Measurements from ENCODE around the gene NEMP1. TPM values are rescaled to one million over a fixed set of nuclear protein-coding genes. Genes with fewer than 3 reads are reported as not detected.
"Not testable (repeated sequence)": the region's sequence is repeated elsewhere in the genome, so short reads cannot be mapped to it uniquely, and the experiment has no call there.

The NEMP1 gene
- polyA plus RNA-seq, 1 donor (not counting 4 experiments of a cell fraction or from before 2014, with no cell fraction given) = 18.6 TPM

GRCh38 chr12:57019983-57020719, 58.4 kb downstream of the NEMP1 start:
- H3K79me2 ChIP-seq (ENCODE audit: control insufficient read depth, insufficient read depth, low read length) = no peaks in the 10 kb centered on the region
- no peaks in the 10 kb centered on the region for H4K20me1 ChIP-seq (ENCODE audit: control insufficient read depth, extremely low read depth, insufficient read depth, low read length)
- dilution Hi-C loops (cut with MboI; ENCODE audit: extremely low pct_ligation_motif_present, low sequenced_read_pairs) = no loop called here
- H3K9me3 ChIP-seq (ENCODE audit: control insufficient read depth, low read depth, low read length) = no peaks in the 10 kb centered on the region
- DNase-seq (ENCODE audit: low read depth, low spot score) (no peak), FAIRE-seq (no peak)
- no peak overlapping the region for H3K4me3 ChIP-seq (ENCODE audit: control insufficient read depth in 2 of 3, extremely low read depth in 1 of 3, insufficient read depth in 2 of 3, low read depth in 1 of 3, low read length in 3 of 3)
- peak overlapping the region; percentile 16 for H3K4me2 ChIP-seq (ENCODE audit: control insufficient read depth, extremely low read depth, insufficient read depth, low read depth, low read length)
- no peak overlapping the region for H3K9ac ChIP-seq (ENCODE audit: control insufficient read depth, extremely low read depth, insufficient read depth, low read length)
- H3K4me1 ChIP-seq (ENCODE audit: control insufficient read depth, extremely low read depth, insufficient read depth, low read length) = peaks cover 7% of the 10 kb centered on the region
- H3K36me3 ChIP-seq (ENCODE audit: control insufficient read depth in 2 of 2, extremely low read depth in 1 of 2, insufficient read depth in 2 of 2, low read length in 2 of 2) = no peaks in the 10 kb centered on the region
- no peaks in the 10 kb centered on the region for H3K9me1 ChIP-seq (ENCODE audit: control insufficient read depth, extremely low read depth, insufficient read depth, low read length)
- H3K27ac ChIP-seq (ENCODE audit: control insufficient read depth, insufficient read depth, low read length) = no peak overlapping the region
- TF ChIP-seq CTCF (optimal IDR thresholded peaks at IDR 0.05 in 1 of 3, IDR thresholded peaks at IDR 0.05 in 1 of 3, conservative IDR thresholded peaks at IDR 0.05 in 1 of 3; ENCODE audit: extremely low read depth in 1 of 3, insufficient read depth in 2 of 3, low read length in 3 of 3) = no peak
- no peak for TF ChIP-seq EZH2 (IDR thresholded peaks at IDR 0.05; ENCODE audit: low read length)
- peaks cover 9% of the 10 kb centered on the region for H3K27me3 ChIP-seq (ENCODE audit: control insufficient read depth, extremely low read depth, insufficient read depth, low read length)
- no peak overlapping the region for H2AFZ ChIP-seq (ENCODE audit: control insufficient read depth, low read length)

- Histone ChIP-seq H3K9ac (ENCODE audit: control insufficient read depth, extremely low read depth, insufficient read depth, low read length) (no peak overlapping the region), H2AFZ (ENCODE audit: control insufficient read depth, low read length) (no peak overlapping the region), H3K9me1 (ENCODE audit: control insufficient read depth, extremely low read depth, insufficient read depth, low read length) (no peaks in the 10 kb centered on the region), H3K4me2 (ENCODE audit: control insufficient read depth, extremely low read depth, insufficient read depth, low read depth, low read length) (no peak overlapping the region), H3K27me3 (ENCODE audit: control insufficient read depth, extremely low read depth, insufficient read depth, low read length) (peaks cover 15% of the 10 kb centered on the region), H4K20me1 (ENCODE audit: control insufficient read depth, extremely low read depth, insufficient read depth, low read length) (no peaks in the 10 kb centered on the region), H3K4me1 (ENCODE audit: control insufficient read depth, extremely low read depth, insufficient read depth, low read length) (peaks cover 7% of the 10 kb centered on the region), H3K27ac (ENCODE audit: control insufficient read depth, insufficient read depth, low read length) (no peak overlapping the region), H3K79me2 (ENCODE audit: control insufficient read depth, insufficient read depth, low read length) (no peaks in the 10 kb centered on the region), H3K36me3 (ENCODE audit: control insufficient read depth in 2 of 2, extremely low read depth in 1 of 2, insufficient read depth in 2 of 2, low read length in 2 of 2) (no peaks in the 10 kb centered on the region), H3K9me3 (ENCODE audit: control insufficient read depth, low read depth, low read length) (no peaks in the 10 kb centered on the region), H3K4me3 (ENCODE audit: control insufficient read depth in 2 of 3, extremely low read depth in 1 of 3, insufficient read depth in 2 of 3, low read depth in 1 of 3, low read length in 3 of 3) (no peak overlapping the region)
- dilution Hi-C loops (cut with MboI; ENCODE audit: extremely low pct_ligation_motif_present, low sequenced_read_pairs) = no loop called here
- TF ChIP-seq EZH2 (IDR thresholded peaks at IDR 0.05; ENCODE audit: low read length) (no peak), CTCF (optimal IDR thresholded peaks at IDR 0.05 in 1 of 3, IDR thresholded peaks at IDR 0.05 in 1 of 3, conservative IDR thresholded peaks at IDR 0.05 in 1 of 3; ENCODE audit: extremely low read depth in 1 of 3, insufficient read depth in 2 of 3, low read length in 3 of 3) (no peak)
- DNase-seq (ENCODE audit: low read depth, low spot score) = no peak
- no peak for FAIRE-seq
Observed at GRCh38 chr12:57018906-57019305, 59.7 kb downstream of the NEMP1 start.

GRCh38 chr12:57018353-57018752, 60.2 kb downstream of the NEMP1 start:
- H3K27ac ChIP-seq (ENCODE audit: control insufficient read depth, insufficient read depth, low read length); DNase-seq (ENCODE audit: low read depth, low spot score); H3K4me3 ChIP-seq (ENCODE audit: control insufficient read depth in 2 of 3, extremely low read depth in 1 of 3, insufficient read depth in 2 of 3, low read depth in 1 of 3, low read length in 3 of 3); FAIRE-seq; H3K9ac ChIP-seq (ENCODE audit: control insufficient read depth, extremely low read depth, insufficient read depth, low read length); H4K20me1 ChIP-seq (ENCODE audit: control insufficient read depth, extremely low read depth, insufficient read depth, low read length); dilution Hi-C loops (cut with MboI; ENCODE audit: extremely low pct_ligation_motif_present, low sequenced_read_pairs); H2AFZ ChIP-seq (ENCODE audit: control insufficient read depth, low read length); H3K4me2 ChIP-seq (ENCODE audit: control insufficient read depth, extremely low read depth, insufficient read depth, low read depth, low read length); H3K9me3 ChIP-seq (ENCODE audit: control insufficient read depth, low read depth, low read length); H3K36me3 ChIP-seq (ENCODE audit: control insufficient read depth in 2 of 2, extremely low read depth in 1 of 2, insufficient read depth in 2 of 2, low read length in 2 of 2); H3K79me2 ChIP-seq (ENCODE audit: control insufficient read depth, insufficient read depth, low read length); H3K4me1 ChIP-seq (ENCODE audit: control insufficient read depth, extremely low read depth, insufficient read depth, low read length); H3K9me1 ChIP-seq (ENCODE audit: control insufficient read depth, extremely low read depth, insufficient read depth, low read length): not testable (repeated sequence)
- peaks cover 20% of the 10 kb centered on the region for H3K27me3 ChIP-seq (ENCODE audit: control insufficient read depth, extremely low read depth, insufficient read depth, low read length)
